HUES48 (cell line): Measurements from ENCODE around the gene UNK.

Source experiments
- H3K27ac ChIP-seq: one replicate; pipeline ENCODE4 v1.7.0; 2013; ENCODE audit warnings: low read depth, low read length, inconsistent platforms
- H3K27me3 ChIP-seq: 2 replicates; pipeline ENCODE4 v1.6.1; 2013; ENCODE audit warnings: mild to moderate bottlenecking, low read length; ENCODE audit not compliant: control insufficient read depth, insufficient read depth
- H3K36me3 ChIP-seq: 2 replicates; pipeline ENCODE4 v1.6.1; 2013; ENCODE audit warnings: low read length; ENCODE audit not compliant: control insufficient read depth, insufficient read depth
- H3K4me1 ChIP-seq: 2 replicates; pipeline ENCODE4 v1.6.1; 2013; ENCODE audit warnings: mild to moderate bottlenecking, low read length; ENCODE audit not compliant: control insufficient read depth, insufficient read depth
- H3K4me3 ChIP-seq: 2 replicates; pipeline ENCODE4 v1.5.1; 2013; ENCODE audit warnings: mild to moderate bottlenecking, low read depth, low read length
- H3K9ac ChIP-seq: 2 replicates; pipeline ENCODE4 v1.6.1; 2013; ENCODE audit warnings: mild to moderate bottlenecking, low read depth, low read length, moderate library complexity
- H3K9me3 ChIP-seq: 2 replicates; pipeline ENCODE4 v1.6.1; 2013; ENCODE audit warnings: low read length; ENCODE audit not compliant: control insufficient read depth, insufficient read depth

The UNK gene

DNA sequence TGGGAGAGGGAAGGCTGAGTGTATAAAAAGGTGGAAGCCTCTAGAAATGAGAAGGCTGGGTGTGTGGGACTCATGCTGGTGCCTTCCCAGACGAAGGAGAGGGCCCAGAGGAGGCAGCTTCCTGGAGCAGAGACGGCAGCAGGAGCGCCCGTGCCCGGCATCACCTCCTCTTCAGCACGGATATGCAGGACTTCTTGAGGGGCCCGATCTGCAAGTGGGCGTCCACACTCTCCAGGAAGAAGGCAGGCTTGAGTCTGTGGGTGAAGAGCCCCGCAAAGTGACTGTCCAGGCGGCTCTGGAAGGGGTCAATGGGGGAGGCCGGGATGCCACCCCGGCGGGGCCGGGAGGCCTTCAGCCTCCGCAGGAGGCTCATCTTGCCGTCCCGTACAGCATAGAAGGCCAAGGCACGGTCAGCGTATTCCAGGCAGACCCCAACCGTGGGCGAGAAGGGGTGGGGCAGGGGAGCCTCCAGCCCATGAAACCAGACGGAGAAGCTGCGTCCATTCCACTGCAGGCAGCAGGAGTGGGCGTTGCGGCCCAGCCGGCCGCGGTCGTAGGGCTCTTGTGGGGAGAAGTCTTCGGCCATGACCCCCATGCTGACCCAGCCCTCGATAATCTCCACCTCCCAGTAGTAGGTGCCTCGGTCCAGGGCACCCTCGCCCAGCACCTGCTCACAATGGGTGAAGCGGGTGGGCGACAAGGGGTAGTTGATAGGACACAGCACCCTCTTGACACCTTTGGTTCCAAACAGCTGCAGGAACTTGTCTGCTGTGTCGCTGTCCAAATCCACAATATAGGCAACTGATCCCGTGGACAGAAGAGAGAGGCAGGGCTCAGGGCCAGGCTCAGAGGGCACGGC lies 89.9 kb downstream of the UNK start:
- no peak overlapping the region for H3K27ac ChIP-seq
- H3K9me3 ChIP-seq = no peaks in the 10 kb centered on the region
- H3K4me3 ChIP-seq = no peak overlapping the region
- H3K36me3 ChIP-seq = no peaks in the 10 kb centered on the region
- no peak overlapping the region for H3K9ac ChIP-seq
- peaks cover 29% of the 10 kb centered on the region for H3K27me3 ChIP-seq
- H3K4me1 ChIP-seq = peaks cover 11% of the 10 kb centered on the region; the same call in 1 of the 2 replicates
